PC-9 (cell line): Measurements from ENCODE around the gene MAST4. TPM values are rescaled to one million over a fixed set of nuclear protein-coding genes. Genes with fewer than 3 reads are reported as not detected.

Experiments used
- BruUV-seq: library from RNA; stranded (reverse); fragments of 400-500 nt; replicated peaks from 2 replicates; lab custom pipeline; 2021; lab: Mats Ljungman, UMichigan
- CTCF ChIA-PET: fragments of 300-600 bp; sonication (Branson Sonifier 250); formaldehyde crosslinking; loops from one replicate; lab custom pipeline; 2022; ENCODE audit warnings: antibody characterized with exemption; lab: Charles Lee
- POLR2A ChIA-PET: fragments of 300-600 bp; sonication (Branson Sonifier 250); formaldehyde crosslinking; loops from one replicate; lab custom pipeline; 2022; ENCODE audit warnings: antibody characterized with exemption; ENCODE audit not compliant: unreplicated experiment; lab: Charles Lee
- DNase-seq, 2 experiments: peaks; one replicate each; pipeline versions ENCODE4 v3.0.0 to v3.0.0-alpha.2; 2015 to 2022; ENCODE audit warnings: mixed read lengths in 1 of 2
- H2AFZ ChIP-seq: fragments of 200-600 bp; sonication (generic); 2 replicates; pipeline ENCODE4 v1.8.1; 2017; ENCODE audit warnings: antibody characterized with exemption
- H3F3A ChIP-seq: fragments of 200-600 bp; sonication (generic); 2 replicates; pipeline ENCODE4 v1.8.1; 2017; ENCODE audit warnings: antibody characterized with exemption, mild to moderate bottlenecking, low read depth; ENCODE audit not compliant: insufficient read depth
- H3K27ac ChIP-seq: fragments of 200-600 bp; sonication (generic); 2 replicates; pipeline ENCODE4 v1.6.1; 2016; ENCODE audit warnings: mixed run types
- H3K27me3 ChIP-seq: fragments of 200-600 bp; sonication (generic); 2 replicates; pipeline ENCODE4 v1.6.1; 2016; ENCODE audit warnings: low read depth, mixed run types; ENCODE audit not compliant: insufficient read depth
- H3K36me3 ChIP-seq: fragments of 200-600 bp; sonication (generic); 2 replicates; pipeline ENCODE4 v1.6.1; 2016; ENCODE audit warnings: low read depth, mixed run types
- H3K4me1 ChIP-seq: fragments of 200-600 bp; sonication (generic); replicated peaks from 2 replicates; pipeline ENCODE4 v1.6.1; 2016; ENCODE audit warnings: mixed run types; ENCODE audit not compliant: insufficient read depth
- H3K4me2 ChIP-seq: fragments of 200-600 bp; sonication (generic); 2 replicates; pipeline ENCODE4 v1.6.1; 2017; ENCODE audit warnings: mixed run types
- H3K4me3 ChIP-seq: fragments of 200-600 bp; sonication (generic); 2 replicates; pipeline ENCODE4 v1.6.1; 2016; ENCODE audit warnings: mixed run types
- H3K79me2 ChIP-seq: fragments of 200-600 bp; sonication (generic); 2 replicates; pipeline ENCODE4 v1.6.1; 2017; ENCODE audit warnings: low read depth, mixed run types
- H3K9me2 ChIP-seq: fragments of 200-600 bp; sonication (generic); 2 replicates; pipeline ENCODE4 v1.8.1; 2017; ENCODE audit warnings: mild to moderate bottlenecking; ENCODE audit not compliant: insufficient read depth
- H3K9me3 ChIP-seq: fragments of 200-600 bp; sonication (generic); 2 replicates; pipeline ENCODE4 v1.8.1; 2016; ENCODE audit warnings: low read depth; ENCODE audit not compliant: insufficient read depth
- H4K20me1 ChIP-seq: fragments of 200-600 bp; sonication (generic); 2 replicates; pipeline ENCODE4 v1.8.1; 2017; ENCODE audit not compliant: insufficient read depth
- EZH2 ChIP-seq: fragments of 200-600 bp; sonication (generic); IDR thresholded peaks from 2 replicates; pipeline ENCODE4 v1.8.0; 2017; ENCODE audit warnings: antibody characterized with exemption, low read depth
- intact Hi-C: fragments of 100-400 bp; cut with micrococcal nuclease; formaldehyde crosslinking; loops from one replicate; pipeline ENCODE4 v1.10.0; 2022; ENCODE audit not compliant: unreplicated experiment
- total RNA-seq: library from RNA; stranded (reverse); gene quantifications from 2 replicates; pipeline ENCODE4 v1.2.3, GENCODE V29; 2021
- TF ChIP-seq, protein P1 (sequence below): fragments of 200-600 bp; sonication (generic); conservative IDR thresholded peaks from 2 replicates; pipeline ENCODE4 v1.6.1; 2017; ENCODE audit warnings: mixed run types, antibody characterized with exemption, mild to moderate bottlenecking, moderate library complexity

Gene MAST4
- total RNA-seq, 1 experiment from 2014 or later = 19.3 TPM

DNA sequence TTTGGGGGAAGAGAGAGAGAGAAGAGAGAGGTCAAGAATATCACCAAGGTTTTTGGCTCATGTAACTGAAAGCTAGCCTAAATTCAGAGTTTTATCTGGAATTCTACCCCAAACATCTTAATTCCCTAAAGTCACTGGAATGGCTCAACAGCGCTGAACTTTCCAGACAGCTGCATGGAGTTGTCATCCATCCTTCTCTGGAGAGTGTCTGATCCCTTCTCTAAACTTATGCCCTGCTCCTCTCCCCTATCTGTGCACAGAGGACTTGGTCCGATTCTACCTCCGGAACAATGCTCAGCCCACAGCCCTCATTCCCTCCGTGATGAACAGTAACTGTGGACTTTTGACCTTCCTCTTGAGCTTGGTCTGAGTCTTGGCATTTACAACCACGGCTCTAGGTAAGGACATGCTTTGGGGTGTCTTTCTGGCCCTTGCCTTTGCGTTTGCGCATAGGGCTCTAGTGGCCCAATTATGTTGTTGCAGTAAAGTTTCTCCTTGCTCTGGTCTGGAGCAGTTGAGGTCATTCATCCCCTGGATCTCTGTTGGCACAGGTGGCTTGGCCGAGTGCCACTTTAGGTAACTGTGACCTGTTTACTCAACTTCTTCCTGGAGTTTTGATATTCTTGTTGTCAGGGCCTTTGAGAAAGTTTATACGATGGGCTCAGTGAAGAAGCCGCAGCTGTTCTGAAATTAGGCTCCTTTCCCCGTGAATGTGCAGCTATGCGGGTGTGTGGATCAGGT is 618.7 kb downstream of the MAST4 start:
- no peak overlapping the region for H2AFZ ChIP-seq
- H3K36me3 ChIP-seq = no peaks in the 10 kb centered on the region
- BruUV-seq = no TSS peak
- H3K9me3 ChIP-seq = no peaks in the 10 kb centered on the region
- TF ChIP-seq, protein P1, sequence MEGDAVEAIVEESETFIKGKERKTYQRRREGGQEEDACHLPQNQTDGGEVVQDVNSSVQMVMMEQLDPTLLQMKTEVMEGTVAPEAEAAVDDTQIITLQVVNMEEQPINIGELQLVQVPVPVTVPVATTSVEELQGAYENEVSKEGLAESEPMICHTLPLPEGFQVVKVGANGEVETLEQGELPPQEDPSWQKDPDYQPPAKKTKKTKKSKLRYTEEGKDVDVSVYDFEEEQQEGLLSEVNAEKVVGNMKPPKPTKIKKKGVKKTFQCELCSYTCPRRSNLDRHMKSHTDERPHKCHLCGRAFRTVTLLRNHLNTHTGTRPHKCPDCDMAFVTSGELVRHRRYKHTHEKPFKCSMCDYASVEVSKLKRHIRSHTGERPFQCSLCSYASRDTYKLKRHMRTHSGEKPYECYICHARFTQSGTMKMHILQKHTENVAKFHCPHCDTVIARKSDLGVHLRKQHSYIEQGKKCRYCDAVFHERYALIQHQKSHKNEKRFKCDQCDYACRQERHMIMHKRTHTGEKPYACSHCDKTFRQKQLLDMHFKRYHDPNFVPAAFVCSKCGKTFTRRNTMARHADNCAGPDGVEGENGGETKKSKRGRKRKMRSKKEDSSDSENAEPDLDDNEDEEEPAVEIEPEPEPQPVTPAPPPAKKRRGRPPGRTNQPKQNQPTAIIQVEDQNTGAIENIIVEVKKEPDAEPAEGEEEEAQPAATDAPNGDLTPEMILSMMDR = no peak
- TF ChIP-seq EZH2 = no peak
- no peaks in the 10 kb centered on the region for H3K9me2 ChIP-seq
- ChIA-PET POLR2A (interaction anchor here (0.6 kb wide), 1 partner anchor 363 kb away, joined by 3 read pairs; no protein-coding TSS in a partner anchor), CTCF (no interaction called here)
- H3K79me2 ChIP-seq = no peaks in the 10 kb centered on the region
- H4K20me1 ChIP-seq = no peaks in the 10 kb centered on the region
- no peaks in the 10 kb centered on the region for H3K27me3 ChIP-seq
- no peaks in the 10 kb centered on the region for H3F3A ChIP-seq
- intact Hi-C loops = no loop called here
- no peak overlapping the region for H3K4me2 ChIP-seq
- H3K27ac ChIP-seq = no peak overlapping the region
- H3K4me1 ChIP-seq = 0 out of 2 replicates have a peak, but pooled peaks cover 7% of the 10 kb centered on the region
- DNase-seq = peak in 1 of 2 experiments; percentile 26
- H3K4me3 ChIP-seq = no peak overlapping the region

DNA sequence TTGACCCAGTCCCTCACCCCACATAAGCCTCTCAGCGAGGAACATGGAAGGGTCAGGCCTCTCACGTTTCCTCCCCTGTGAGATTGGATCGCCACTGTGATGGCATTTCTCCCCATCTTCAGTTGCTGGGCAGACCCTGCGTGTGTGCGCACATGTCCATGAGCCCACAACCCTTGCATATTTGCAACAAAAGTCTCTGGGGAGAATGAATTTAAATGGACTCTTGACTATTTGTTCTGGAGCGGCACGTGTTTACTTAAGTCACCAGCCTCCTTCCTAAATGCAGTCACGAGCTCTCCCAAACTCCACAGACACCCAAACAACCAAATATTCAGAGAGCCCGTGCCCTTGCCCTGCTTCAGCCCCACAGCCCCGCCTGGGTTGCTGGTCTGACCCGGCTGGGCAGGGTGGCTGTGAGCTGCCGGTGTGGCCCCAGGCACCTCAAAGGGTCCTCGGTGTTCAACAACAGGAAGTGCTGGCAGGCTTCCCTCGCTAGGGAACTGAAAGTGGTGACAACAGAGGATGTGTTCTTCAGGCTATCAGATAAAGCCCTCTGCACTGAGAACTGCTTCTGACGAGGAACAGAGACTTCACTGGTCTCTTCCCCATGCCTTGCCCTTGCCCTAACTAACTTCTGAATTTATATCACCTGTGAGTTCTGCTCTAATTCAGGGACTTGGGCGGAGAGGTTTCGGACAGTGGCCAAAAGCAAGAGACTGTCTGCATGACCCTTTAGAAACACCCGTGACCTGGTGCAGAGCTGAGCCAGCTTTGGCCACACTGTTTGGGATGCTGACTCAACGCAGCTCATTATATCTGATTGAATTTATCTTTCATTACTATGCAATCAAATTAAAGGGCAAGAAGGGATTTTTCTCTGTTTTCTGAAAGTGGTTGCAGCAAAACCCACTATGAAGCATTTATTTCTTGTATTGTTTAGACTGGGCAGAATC is 619.6 kb downstream of the MAST4 start:
- no peaks in the 10 kb centered on the region; the same call in 1 of the 2 replicates for H3K9me2 ChIP-seq
- H3K27ac ChIP-seq = no peak overlapping the region
- peak in 1 of 2 experiments; percentile 43 for DNase-seq
- BruUV-seq = no TSS peak
- 0 out of 2 replicates have a peak, but pooled peaks cover 7% of the 10 kb centered on the region for H3K4me1 ChIP-seq
- no peaks in the 10 kb centered on the region for H4K20me1 ChIP-seq
- intact Hi-C loops = no loop called here
- H3K27me3 ChIP-seq = no peaks in the 10 kb centered on the region
- no peaks in the 10 kb centered on the region for H3K9me3 ChIP-seq
- no peak overlapping the region for H2AFZ ChIP-seq
- no peaks in the 10 kb centered on the region for H3K79me2 ChIP-seq
- POLR2A ChIA-PET = interaction anchor here (0.6 kb wide), 1 partner anchor 364 kb away, joined by 3 read pairs; no protein-coding TSS in a partner anchor
- no peak overlapping the region for H3K4me2 ChIP-seq
- TF ChIP-seq EZH2 = no peak
- TF ChIP-seq, protein P1 = no peak
- no peak overlapping the region for H3K4me3 ChIP-seq
- H3F3A ChIP-seq = no peaks in the 10 kb centered on the region
- CTCF ChIA-PET = no interaction called here
- no peaks in the 10 kb centered on the region for H3K36me3 ChIP-seq

DNA sequence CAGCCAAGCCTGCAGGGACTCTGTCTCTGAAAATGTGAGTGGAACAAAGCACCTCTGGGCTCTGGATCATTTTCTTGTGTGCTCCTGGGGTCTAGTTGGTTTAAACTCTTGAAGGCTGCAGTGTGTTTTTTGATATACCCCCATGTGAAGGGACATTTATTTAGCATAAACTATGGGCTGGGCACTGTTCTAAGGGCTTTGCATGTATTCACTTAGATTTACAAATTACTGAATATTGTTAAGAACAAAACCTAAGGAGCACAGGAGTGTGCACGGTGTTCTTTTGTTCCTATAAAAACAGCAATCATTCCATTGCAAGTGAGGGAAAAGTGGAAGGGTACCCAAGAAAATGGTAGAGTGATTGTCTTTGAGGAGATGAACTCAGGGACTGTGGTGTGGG is 620.4 kb downstream of the MAST4 start:
- Histone ChIP-seq H3K9me3 (no peaks in the 10 kb centered on the region), H3K4me1 (0 out of 2 replicates have a peak, but pooled peaks cover 6% of the 10 kb centered on the region), H3K9me2 (no peaks in the 10 kb centered on the region; the same call in 1 of the 2 replicates), H4K20me1 (no peaks in the 10 kb centered on the region), H2AFZ (no peak overlapping the region), H3K27me3 (no peaks in the 10 kb centered on the region), H3K27ac (no peak overlapping the region), H3F3A (no peaks in the 10 kb centered on the region), H3K79me2 (no peaks in the 10 kb centered on the region), H3K4me2 (no peak overlapping the region), H3K36me3 (no peaks in the 10 kb centered on the region), H3K4me3 (no peak overlapping the region)
- no peak for DNase-seq
- intact Hi-C loops = no loop called here
- no TSS peak for BruUV-seq
- CTCF ChIA-PET = no interaction called here
- TF ChIP-seq, protein P1 = no peak
- TF ChIP-seq EZH2 = no peak
- POLR2A ChIA-PET = no interaction called here
